NCI-H1694 treated with DMSO at 0.1 percent for 48 hours (cell line): ENCODE measurements around the gene MAVS.
"Not testable (repeated sequence)": the region's sequence is repeated elsewhere in the genome, so short reads cannot be mapped to it uniquely, and the experiment has no call there.

Experiments used
- DNase-seq: peaks from one replicate; lab custom pipeline; 2025; lab: John Stamatoyannopoulos, UW

The MAVS gene

GRCh38 chr20:3888622-3889488 is 42.2 kb downstream of the MAVS start, which contains the start of gene PANK2:
PANK2 (plus strand) TSS chr20:3889387.
- peak; percentile 96 for DNase-seq

GRCh38 chr20:3889489-3890397 is 43.1 kb downstream of the MAVS start:
- no peak for DNase-seq

GRCh38 chr20:3890398-3890751 is 43.7 kb downstream of the MAVS start:
- peak; percentile 15 for DNase-seq

- no peak for DNase-seq
These were observed 44.6 kb downstream of the MAVS start for GRCh38 chr20:3890999-3891929.

GRCh38 chr20:3894796-3895195 is 48.2 kb downstream of the MAVS start:
- DNase-seq: no peak

GRCh38 chr20:3896302-3896701 is 49.7 kb downstream of the MAVS start:
- DNase-seq: no peak

GRCh38 chr20:3896853-3897583 is 50.4 kb downstream of the MAVS start:
- DNase-seq: no peak

DNA sequence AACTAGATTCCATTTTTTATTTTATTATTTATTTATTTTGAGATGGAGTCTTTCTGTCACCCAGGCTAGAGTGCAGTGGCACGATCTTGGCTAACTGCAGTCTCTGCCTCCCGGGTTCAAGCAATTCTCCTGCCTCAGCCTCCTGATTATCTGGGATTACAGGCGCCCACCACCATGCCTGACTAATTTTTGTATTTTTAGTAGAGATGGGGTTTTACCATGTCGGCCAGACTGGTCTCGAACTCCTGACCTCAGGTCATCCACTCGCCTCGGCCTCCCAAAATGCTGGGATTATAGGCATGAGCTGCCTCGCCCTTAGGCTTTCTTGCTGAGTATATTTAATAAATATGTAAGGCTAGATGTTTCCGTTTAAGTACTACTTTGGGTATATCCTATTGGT is 51.5 kb downstream of the MAVS start:
- DNase-seq: not testable (repeated sequence)

DNA sequence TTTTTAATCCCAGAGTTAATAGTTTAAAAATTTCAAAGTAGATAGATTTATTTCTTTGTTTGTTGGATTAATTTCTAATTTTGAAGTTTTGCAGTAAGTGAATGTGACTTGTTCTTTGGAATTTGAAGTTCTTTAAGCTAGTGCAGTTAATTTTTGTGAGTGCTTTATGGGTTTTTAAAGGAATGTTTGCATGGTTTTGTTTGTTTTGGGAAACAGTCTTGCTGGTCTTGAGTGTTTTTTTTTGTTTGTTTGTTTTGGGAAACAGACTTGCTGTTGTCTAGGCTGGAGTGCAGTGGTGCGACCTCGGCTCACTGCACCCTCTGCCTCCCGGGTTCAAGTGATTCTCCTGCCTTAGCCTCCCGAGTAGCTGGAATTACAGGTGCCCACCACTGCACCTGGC is 52.0 kb downstream of the MAVS start:
- no peak for DNase-seq

GRCh38 chr20:3900187-3900604 is 53.6 kb downstream of the MAVS start:
- DNase-seq: no peak

- DNase-seq: no peak
These were observed 54.5 kb downstream of the MAVS start for GRCh38 chr20:3901028-3901705.

DNA sequence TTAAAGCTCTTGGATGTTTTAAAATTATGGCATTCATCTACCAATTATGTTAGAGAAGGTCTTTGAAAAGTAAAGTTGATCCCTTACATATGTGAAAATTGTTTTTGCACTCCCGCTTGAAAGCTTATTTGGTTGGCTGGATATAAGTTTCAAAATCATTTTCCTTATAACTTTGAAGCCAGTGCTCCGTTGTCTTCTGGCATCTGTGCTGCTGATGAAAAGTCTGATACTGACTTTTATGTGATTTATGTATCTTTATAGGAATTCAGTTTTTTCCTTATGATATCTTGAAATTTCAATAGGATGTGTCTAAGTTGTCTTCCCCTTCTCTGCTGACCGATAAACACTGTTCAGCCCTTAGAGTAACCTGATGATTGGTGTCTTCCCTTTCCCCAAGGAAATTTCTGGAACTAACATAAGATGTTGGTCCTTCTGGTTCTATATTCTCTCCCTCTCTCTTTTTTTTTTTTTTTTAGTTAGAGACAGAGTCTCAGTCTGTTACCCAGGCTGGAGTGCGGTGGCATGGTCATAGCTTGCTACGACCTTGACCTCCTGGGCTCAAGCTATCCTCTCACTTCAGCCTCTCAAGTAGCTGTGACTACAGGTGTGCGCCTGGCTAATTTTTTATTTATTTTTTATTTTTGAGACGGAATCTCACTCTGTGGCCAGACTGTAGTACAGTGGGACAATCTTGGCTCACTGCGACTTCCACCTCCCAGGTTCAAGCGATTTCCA is 55.2 kb downstream of the MAVS start:
- DNase-seq: no peak

GRCh38 chr20:3902446-3902845 is 55.8 kb downstream of the MAVS start:
- DNase-seq: no peak

GRCh38 chr20:3904224-3904623 is 57.6 kb downstream of the MAVS start:
- no peak for DNase-seq

DNA sequence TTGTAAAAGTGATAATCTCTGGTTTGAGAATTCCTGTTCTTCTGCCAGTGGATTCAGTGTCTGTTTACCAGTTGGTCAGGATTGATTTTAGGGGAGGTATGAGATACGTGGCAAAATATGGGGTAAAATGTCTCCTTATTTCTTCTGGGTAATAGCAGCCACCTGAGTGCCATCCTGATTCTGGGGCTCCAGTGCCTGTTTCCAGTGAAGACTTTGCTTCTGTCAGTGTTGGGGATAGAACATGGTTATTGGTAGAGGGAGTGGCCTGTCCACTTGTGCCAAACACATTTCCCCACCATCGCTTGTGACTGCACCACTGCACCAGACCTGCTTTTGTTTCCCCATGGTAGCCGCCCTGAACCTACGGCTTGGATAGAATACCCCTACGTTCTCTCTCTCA is 58.2 kb downstream of the MAVS start:
- DNase-seq: no peak

DNA sequence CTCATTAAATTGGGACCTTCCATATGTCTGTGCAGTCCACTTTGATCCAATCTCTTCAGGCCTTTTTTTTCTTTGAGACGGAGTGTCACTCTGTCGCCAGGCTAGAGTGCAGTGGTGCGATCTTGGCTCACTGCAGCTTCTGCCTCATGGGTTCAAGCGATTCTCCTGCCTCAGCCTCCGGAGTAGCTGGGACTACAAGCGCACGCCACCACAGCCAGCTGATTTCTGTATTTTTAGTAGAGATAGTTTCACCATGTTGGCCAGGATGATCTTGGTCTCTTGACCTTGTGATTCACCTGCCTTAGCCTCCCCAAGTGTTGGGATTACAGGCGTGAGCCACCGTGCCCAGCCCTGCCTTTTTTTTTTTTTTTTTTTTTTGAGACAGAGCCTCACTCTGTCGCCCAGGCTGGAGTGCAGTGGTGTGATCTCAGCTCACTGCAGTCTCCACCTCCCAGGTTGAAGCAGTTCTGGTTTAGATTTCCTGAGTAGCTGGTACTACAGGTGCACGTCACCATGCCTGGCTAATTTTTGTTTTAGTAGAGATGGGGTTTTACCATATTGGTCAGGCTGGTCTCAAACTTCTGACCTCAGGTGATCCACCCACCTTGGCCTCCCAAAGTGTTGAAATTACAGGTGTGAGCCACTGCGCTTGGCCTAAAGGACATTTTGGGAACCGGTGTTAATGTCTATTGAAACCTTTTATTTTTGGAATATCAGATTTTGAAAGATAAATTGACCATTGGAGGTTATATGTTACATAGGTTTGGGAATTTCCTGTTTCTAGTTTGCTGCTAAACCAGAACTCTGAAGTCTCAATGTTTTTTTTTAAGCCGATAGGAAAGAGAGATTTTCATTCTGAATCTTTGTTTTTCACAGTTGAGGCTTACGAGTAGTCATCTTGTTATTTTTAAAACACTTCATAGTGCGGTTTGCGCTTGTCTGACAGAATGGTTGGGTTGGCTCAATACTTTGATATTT is 60.4 kb downstream of the MAVS start:
- DNase-seq: not testable (repeated sequence)

DNA sequence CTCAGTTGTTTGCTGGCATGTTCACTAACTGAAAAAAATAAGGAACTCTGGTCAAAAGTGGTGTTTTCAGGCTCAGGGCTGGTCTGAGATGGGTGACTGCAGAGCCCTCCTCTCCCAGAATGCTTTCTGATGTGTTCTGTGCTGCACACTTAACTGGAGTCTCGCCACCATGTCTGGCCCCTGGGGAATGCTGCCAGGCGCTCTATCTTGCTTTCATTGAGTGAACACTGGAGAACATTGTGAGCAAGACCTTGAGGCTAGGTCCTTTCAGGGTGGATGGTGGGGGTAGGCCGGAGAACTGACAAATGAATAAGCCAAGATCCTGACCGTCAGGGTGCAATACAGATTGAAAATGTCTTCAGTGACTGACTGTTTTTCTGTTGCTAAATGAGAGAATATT is 62.0 kb downstream of the MAVS start:
- DNase-seq: no peak

DNA sequence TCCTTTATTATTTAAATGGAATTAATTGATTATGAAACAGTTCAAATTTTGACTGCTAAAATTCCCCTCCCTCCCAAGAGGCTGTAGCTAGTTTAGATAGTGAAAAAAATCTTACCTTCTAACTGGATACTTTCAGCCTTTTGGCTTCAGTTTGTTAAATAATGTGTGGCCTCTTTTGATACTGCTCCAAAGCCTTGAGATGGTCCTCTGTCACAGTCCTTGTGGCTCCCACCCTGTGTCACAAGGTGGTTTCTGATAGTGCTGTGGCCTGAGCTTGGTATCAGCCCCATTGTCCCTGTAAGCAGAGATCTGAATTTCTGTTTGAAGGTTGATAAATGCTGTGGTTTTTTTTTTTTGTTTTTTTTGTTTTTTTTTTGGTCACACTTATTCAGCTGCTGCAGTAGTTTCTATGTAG is 63.3 kb downstream of the MAVS start:
- DNase-seq: no peak

DNA sequence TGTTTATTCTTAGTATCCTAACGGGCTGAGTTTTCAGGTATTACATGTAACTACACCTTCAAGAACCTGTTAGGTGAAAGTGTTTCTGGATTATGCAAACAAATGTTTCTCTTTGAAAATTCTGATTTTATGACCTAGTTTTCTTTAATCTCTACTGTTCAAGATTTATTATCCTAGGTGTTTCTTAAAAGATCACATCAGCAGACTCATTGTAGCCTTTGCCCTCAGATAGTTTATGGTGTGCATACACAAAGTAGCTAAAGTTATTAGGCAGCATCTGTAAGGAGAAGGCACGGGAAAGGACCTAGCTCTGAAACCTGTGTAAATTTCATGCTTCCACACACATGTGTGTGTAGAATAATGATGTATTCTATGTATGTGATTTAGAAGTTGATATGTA is 64.2 kb downstream of the MAVS start:
- no peak for DNase-seq
